ENCODE data around the gene DNAJC7. TPM values are rescaled to one million over a fixed set of nuclear protein-coding genes. Genes with fewer than 3 reads are reported as not detected.
"Not testable (repeated sequence)": the region's sequence is repeated elsewhere in the genome, so short reads cannot be mapped to it uniquely, and the experiment has no call there.

DNAJC7 gene
- total RNA-seq, 1 donor = 46.3 TPM

- peak in 1 of 3 donors; percentile 58 for DNase-seq (ENCODE audit: low read depth in 2 of 3, low spot score in 2 of 3)
Observed at GRCh38 chr17:42017866-42018200, 594 bp upstream of the DNAJC7 start.

- no peak for DNase-seq (ENCODE audit: low read depth in 2 of 3, low spot score in 2 of 3)
Observed at GRCh38 chr17:42016411-42016831, 818 bp downstream of the DNAJC7 start.

GRCh38 chr17:42013740-42014139 lies 3.5 kb downstream of the DNAJC7 start:
- DNase-seq (ENCODE audit: low read depth in 2 of 3, low spot score in 2 of 3) = not testable (repeated sequence)

- DNase-seq (ENCODE audit: low read depth in 2 of 3, low spot score in 2 of 3) = not testable (repeated sequence)
Observed at GRCh38 chr17:42012363-42012762, 4.9 kb downstream of the DNAJC7 start.

- DNase-seq (ENCODE audit: low read depth in 2 of 3, low spot score in 2 of 3) = peak in 1 of 3 donors; percentile 32
Observed at GRCh38 chr17:42010898-42011516, 6.2 kb downstream of the DNAJC7 start.

GRCh38 chr17:42010266-42010680 lies 7.0 kb downstream of the DNAJC7 start:
- not testable (repeated sequence) for DNase-seq (ENCODE audit: low read depth in 2 of 3, low spot score in 2 of 3)

- no peak for DNase-seq (ENCODE audit: low read depth in 2 of 3, low spot score in 2 of 3)
Observed at GRCh38 chr17:42009170-42009569, 8.1 kb downstream of the DNAJC7 start.

- DNase-seq (ENCODE audit: low read depth in 2 of 3, low spot score in 2 of 3) = no peak
Observed at GRCh38 chr17:42005166-42005565, 12.1 kb downstream of the DNAJC7 start.

- no peak for DNase-seq (ENCODE audit: low read depth in 2 of 3, low spot score in 2 of 3)
Observed at GRCh38 chr17:42002792-42003301, 14.4 kb downstream of the DNAJC7 start.

- DNase-seq (ENCODE audit: low read depth in 2 of 3, low spot score in 2 of 3) = no peak
Observed at GRCh38 chr17:42002175-42002791, 15.0 kb downstream of the DNAJC7 start.

- no peak for DNase-seq (ENCODE audit: low read depth in 2 of 3, low spot score in 2 of 3)
Observed at GRCh38 chr17:42001729-42002128, 15.5 kb downstream of the DNAJC7 start.

GRCh38 chr17:42000413-42001133 lies 16.7 kb downstream of the DNAJC7 start:
- DNase-seq (ENCODE audit: low read depth in 2 of 3, low spot score in 2 of 3) = no peak

- DNase-seq (ENCODE audit: low read depth in 2 of 3, low spot score in 2 of 3) = no peak
Observed at GRCh38 chr17:41998497-41998896, 18.7 kb downstream of the DNAJC7 start.

GRCh38 chr17:41996855-41997164 lies 20.4 kb downstream of the DNAJC7 start:
- DNase-seq (ENCODE audit: low read depth in 2 of 3, low spot score in 2 of 3) = no peak

- no peak for DNase-seq (ENCODE audit: low read depth in 2 of 3, low spot score in 2 of 3)
Observed at GRCh38 chr17:41992576-41992975, 24.7 kb downstream of the DNAJC7 start.

GRCh38 chr17:41989702-41990419 lies 27.4 kb downstream of the DNAJC7 start:
- no peak for DNase-seq (ENCODE audit: low read depth in 2 of 3, low spot score in 2 of 3)

GRCh38 chr17:41988418-41988817 lies 28.8 kb downstream of the DNAJC7 start:
- DNase-seq (ENCODE audit: low read depth in 2 of 3, low spot score in 2 of 3) = no peak

- no peak for DNase-seq (ENCODE audit: low read depth in 2 of 3, low spot score in 2 of 3)
Observed at GRCh38 chr17:41987642-41988041, 29.6 kb downstream of the DNAJC7 start.

GRCh38 chr17:41986634-41987033 lies 30.6 kb downstream of the DNAJC7 start:
- DNase-seq (ENCODE audit: low read depth in 2 of 3, low spot score in 2 of 3) = no peak

GRCh38 chr17:41985919-41986318 lies 31.3 kb downstream of the DNAJC7 start:
- no peak for DNase-seq (ENCODE audit: low read depth in 2 of 3, low spot score in 2 of 3)

GRCh38 chr17:41984454-41984853 lies 32.8 kb downstream of the DNAJC7 start:
- no peak for DNase-seq (ENCODE audit: low read depth in 2 of 3, low spot score in 2 of 3)

All from hematopoietic multipotent progenitor cell (in vitro differentiated cells).